Endothelial cell of umbilical vein (primary cell): Measurements from ENCODE around the gene OXSR1. TPM values are rescaled to one million over a fixed set of nuclear protein-coding genes. Genes with fewer than 3 reads are reported as not detected.

Source experiments
- BruUV-seq: library from RNA; stranded (reverse); fragments of 400-500 nt; replicated peaks from 2 replicates; lab custom pipeline; 2021; lab: Mats Ljungman, UMichigan
- CTCF ChIA-PET: fragments of 300-600, 350-600 bp; sonication (Branson Sonifier 250); formaldehyde crosslinking; loops from one replicate; lab custom pipeline; 2021; ENCODE audit warnings: antibody characterized with exemption, inconsistent platforms; lab: Charles Lee
- POLR2A ChIA-PET: fragments of 300-600, 350-600 bp; sonication (Branson Sonifier 250); formaldehyde crosslinking; loops from one replicate; lab custom pipeline; 2021; ENCODE audit warnings: antibody characterized with exemption, inconsistent platforms; lab: Charles Lee
- DNase-seq: peaks from one replicate; pipeline ENCODE4 v3.0.0-alpha.2; 2011; ENCODE audit warnings: low read depth, low spot score
- FAIRE-seq: peaks from 2 replicates; lab custom pipeline; 2011; peaks lifted over from hg19 to GRCh38; lab: Jason Lieb, UNC
- H2AFZ ChIP-seq: 2 replicates; pipeline ENCODE4 v1.6.0; 2012; ENCODE audit warnings: low read depth, low read length, control low read depth, inconsistent platforms
- H3K27ac ChIP-seq: 2 replicates; pipeline ENCODE4 v1.5.1; 2011; ENCODE audit warnings: low read depth, mild to moderate bottlenecking, control low read depth, low read length, moderate library complexity; ENCODE audit not compliant: insufficient read depth
- H3K27me3 ChIP-seq, 2 experiments: 2 replicates each; pipeline versions ENCODE4 v1.6.0 to v1.6.1; 2011; ENCODE audit warnings: low read length in 2 of 2, mixed read lengths in 1 of 2; ENCODE audit not compliant: control insufficient read depth in 2 of 2, insufficient read depth in 2 of 2
- H3K36me3 ChIP-seq, 2 experiments: 2 replicates in 1 of 2; 3 replicates in 1 of 2; pipeline ENCODE4 v1.5.1; 2011; ENCODE audit warnings: low read length in 2 of 2, mild to moderate bottlenecking in 1 of 2, moderate library complexity in 1 of 2; ENCODE audit not compliant: control insufficient read depth in 2 of 2, insufficient read depth in 2 of 2; ENCODE audit errors: extremely low read depth in 1 of 2
- H3K4me1 ChIP-seq: 3 replicates; pipeline ENCODE4 v1.5.1; 2011; ENCODE audit warnings: mild to moderate bottlenecking, low read length; ENCODE audit not compliant: control insufficient read depth, insufficient read depth; ENCODE audit errors: extremely low read depth
- H3K4me2 ChIP-seq: 2 replicates; pipeline ENCODE4 v1.6.1; 2011; ENCODE audit warnings: low read length, control low read depth, mixed read lengths; ENCODE audit not compliant: insufficient read depth
- H3K4me3 ChIP-seq, 3 experiments: fragments of 200-600 bp in 1 of 3; sonication (generic), shearing (Covaris generic) in 1 of 3; replicated peaks in 1 of 3; 2 replicates each; pipeline ENCODE4 v1.5.1; 2011 to 2016; ENCODE audit warnings: control low read depth in 3 of 3, low read length in 3 of 3, mild to moderate bottlenecking in 2 of 3, inconsistent platforms in 1 of 3, low read depth in 1 of 3, moderate library complexity in 1 of 3; ENCODE audit not compliant: insufficient read depth in 1 of 3
- H3K79me2 ChIP-seq: 2 replicates; pipeline ENCODE4 v1.6.0; 2012; ENCODE audit warnings: low read length, inconsistent platforms; ENCODE audit not compliant: control insufficient read depth, insufficient read depth
- H3K9ac ChIP-seq: replicated peaks from 2 replicates; pipeline ENCODE3; 2011; ENCODE audit warnings: low read length, control low read depth; ENCODE audit not compliant: insufficient read depth; ENCODE audit errors: extremely low read depth
- H3K9me1 ChIP-seq: replicated peaks from 3 replicates; pipeline ENCODE4 v1.6.0; 2011; ENCODE audit warnings: mild to moderate bottlenecking, low read length; ENCODE audit not compliant: control insufficient read depth, insufficient read depth; ENCODE audit errors: extremely low read depth
- H3K9me3 ChIP-seq: replicated peaks from 2 replicates; pipeline ENCODE4 v1.5.1; 2012; ENCODE audit warnings: low read length, inconsistent platforms; ENCODE audit not compliant: control insufficient read depth, insufficient read depth
- H4K20me1 ChIP-seq: replicated peaks from 2 replicates; pipeline ENCODE3; 2011; ENCODE audit warnings: mild to moderate bottlenecking, low read length; ENCODE audit not compliant: control insufficient read depth, insufficient read depth; ENCODE audit errors: extremely low read depth
- CTCF ChIP-seq, 2 donors: IDR thresholded peaks; 1 replicate in 1 of 2; 2 replicates in 1 of 2; pipeline ENCODE4 v1.5.1; 2011; ENCODE audit warnings: low read length in 2 of 2, mild to moderate bottlenecking in 2 of 2, moderate library complexity in 2 of 2, control low read depth in 1 of 2, inconsistent platforms in 1 of 2, low read depth in 1 of 2; ENCODE audit not compliant: insufficient read depth in 1 of 2; ENCODE audit errors: extremely low read depth in 1 of 2
- MAX ChIP-seq: IDR thresholded peaks from 2 replicates; pipeline ENCODE4 v1.6.1; 2011; ENCODE audit not compliant: insufficient read depth, insufficient read length
- dilution Hi-C: fragments of 300-500 bp; cut with MboI; formaldehyde crosslinking; loops from one replicate; pipeline ENCODE4 v1.15.0; 2019; ENCODE audit warnings: low sequenced_read_pairs; ENCODE audit not compliant: extremely low pct_ligation_motif_present
- intact Hi-C: fragments of 100-400 bp; cut with micrococcal nuclease; formaldehyde crosslinking; loops from one replicate; pipeline ENCODE4 v1.10.0; 2022
- polyA plus RNA-seq, 4 experiments: library from polyadenylated mRNA; depleted of rRNA in 3 of 4; stranded (reverse) in 3 of 4; unstranded in 1 of 4; fragments of >200 nt; gene quantifications; 2 replicates each; pipeline versions ENCODE4 v1.2.1 to v1.2.3, GENCODE V29; 2011 to 2012; ENCODE audit warnings: missing spikeins in 1 of 4
- total RNA-seq: library from RNA; stranded (reverse); gene quantifications from 2 replicates; pipeline ENCODE4 v1.2.3, GENCODE V29; 2021

Gene OXSR1
- total and polyA plus RNA-seq, 2 donors (not counting 3 experiments of a cell fraction or from before 2014, with no cell fraction given): 15.1 to 32.9 TPM

GRCh38 chr3:38163117-38163840, 2.1 kb upstream of the OXSR1 start:
- Histone ChIP-seq H3K4me2 (no peak overlapping the region), H4K20me1 (no peaks in the 10 kb centered on the region), H3K9me1 (no peaks in the 10 kb centered on the region), H3K9me3 (no peaks in the 10 kb centered on the region), H3K27me3 (no peaks in the 10 kb centered on the region), H3K36me3 (no peaks in the 10 kb centered on the region), H3K9ac (no peak overlapping the region), H3K4me1 (peaks cover 4% of the 10 kb centered on the region), H3K27ac (no peak overlapping the region), H3K4me3 (no peak overlapping the region), H3K79me2 (peaks cover 23% of the 10 kb centered on the region), H2AFZ (no peak overlapping the region)
- no TSS peak for BruUV-seq
- TF ChIP-seq CTCF (IDR thresholded peaks at IDR 0.05; ENCODE audit: extremely low read depth in 1 of 2, insufficient read depth in 1 of 2, low read depth in 1 of 2, low read length in 2 of 2): peak in 1 of 2 donors; percentile 7
- TF ChIP-seq MAX: no peak
- dilution Hi-C loops: no loop called here
- DNase-seq (no peak), FAIRE-seq (no peak)
- intact Hi-C loops: no loop called here
- POLR2A ChIA-PET: no interaction called here
- CTCF ChIA-PET: interaction anchor here (0.7 to 5.7 kb wide), 10 partner anchors 10 to 333 kb away, joined by 3 to 43 read pairs (median 4); partner anchors contain the start of genes ACAA1, EXOG, MYD88 and XYLB
